B cell (primary cell): ENCODE measurements around the gene DUSP5.

Experiments used
- CTCF ChIP-seq: fragments of 200-600 bp; IDR thresholded peaks from one replicate; pipeline ENCODE4 v1.8.0; 2022; ENCODE audit warnings: antibody characterized with exemption, mild to moderate bottlenecking
- EZH2 ChIP-seq: IDR thresholded peaks from 2 replicates; pipeline ENCODE4 v1.6.1; 2012; ENCODE audit warnings: borderline replicate concordance, low read depth, mild to moderate bottlenecking, moderate library complexity, low read length; ENCODE audit not compliant: insufficient read depth, poor library complexity, severe bottlenecking

- TF ChIP-seq CTCF (no peak), EZH2 (no peak)
Observed at GRCh38 chr10:110474017-110474416, 23.7 kb upstream of the DUSP5 start.
